Activated CD4-positive, alpha-beta T cell treated with anti-CD3 and anti-CD28 coated beads, Interleukin-2, amount 10 ng/mL, durations not matched to agents 24 days and 14 days (primary cell): Measurements from ENCODE around the gene MRGPRE. TPM values are rescaled to one million over a fixed set of nuclear protein-coding genes. Genes with fewer than 3 reads are reported as not detected.
A peak's percentile ranks its signal among the peaks of the same experiment; 100 is the strongest.

ENCODE experiments used
- DNase-seq: peaks from one replicate; pipeline ENCODE4 v3.0.0; 2022
- H3K27ac Mint-ChIP-seq: one replicate; pipeline ENCODE4 v1.8.0; 2022; ENCODE audit warnings: mild to moderate bottlenecking, mixed read lengths
- H3K27me3 Mint-ChIP-seq: one replicate; pipeline ENCODE4 v1.8.0; 2022; ENCODE audit warnings: mixed read lengths
- H3K36me3 Mint-ChIP-seq: one replicate; pipeline ENCODE4 v1.8.0; 2022; ENCODE audit warnings: low read depth, mild to moderate bottlenecking, mixed read lengths
- H3K4me1 Mint-ChIP-seq: one replicate; pipeline ENCODE4 v1.8.0; 2021; ENCODE audit warnings: mixed read lengths
- H3K4me3 Mint-ChIP-seq: one replicate; pipeline ENCODE4 v1.8.0; 2022; ENCODE audit warnings: mild to moderate bottlenecking, moderate library complexity, mixed read lengths
- H3K9me3 Mint-ChIP-seq: one replicate; pipeline ENCODE4 v1.8.0; 2021; ENCODE audit warnings: mixed read lengths
- intact Hi-C: fragments of 100-400 bp; cut with micrococcal nuclease; formaldehyde crosslinking; loops from one replicate; pipeline ENCODE4 v1.15.1; 2023
- total RNA-seq: library from RNA; stranded (reverse); gene quantifications from 2 replicates; pipeline ENCODE4 v1.2.3, GENCODE V29; 2022

MRGPRE gene
- total RNA-seq, 1 donor from 2014 or later = not detected

GRCh38 chr11:3231550-3231850 is 717 bp downstream of the MRGPRE start:
- Mint-ChIP-seq H3K27ac (no peak overlapping the region), H3K4me3 (no peak overlapping the region), H3K36me3 (no peaks in the 10 kb centered on the region), H3K4me1 (no peaks in the 10 kb centered on the region), H3K27me3 (peaks cover 2% of the 10 kb centered on the region), H3K9me3 (no peaks in the 10 kb centered on the region)
- DNase-seq = no peak
- intact Hi-C loops = no loop called here

- intact Hi-C loops = no loop called here
- H3K9me3 Mint-ChIP-seq = no peaks in the 10 kb centered on the region
Observed at GRCh38 chr11:3230636-3231549, 1.3 kb downstream of the MRGPRE start.

GRCh38 chr11:3229673-3230630 is 2.3 kb downstream of the MRGPRE start:
- H3K27ac Mint-ChIP-seq = no peak overlapping the region
- H3K9me3 Mint-ChIP-seq = no peaks in the 10 kb centered on the region
- DNase-seq = peak; percentile 40
- intact Hi-C loops = no loop called here
- H3K36me3 Mint-ChIP-seq = no peaks in the 10 kb centered on the region
- no peaks in the 10 kb centered on the region for H3K27me3 Mint-ChIP-seq
- no peaks in the 10 kb centered on the region for H3K4me1 Mint-ChIP-seq
- H3K4me3 Mint-ChIP-seq = no peak overlapping the region

More at GRCh38 chr11:3230636-3231549, 1.3 kb downstream of the MRGPRE start:
- H3K4me1 Mint-ChIP-seq = no peaks in the 10 kb centered on the region
- peaks cover 2% of the 10 kb centered on the region for H3K27me3 Mint-ChIP-seq
- no peak overlapping the region for H3K4me3 Mint-ChIP-seq
- H3K27ac Mint-ChIP-seq = no peak overlapping the region
- peak; percentile 42 for DNase-seq
- no peaks in the 10 kb centered on the region for H3K36me3 Mint-ChIP-seq

DNA sequence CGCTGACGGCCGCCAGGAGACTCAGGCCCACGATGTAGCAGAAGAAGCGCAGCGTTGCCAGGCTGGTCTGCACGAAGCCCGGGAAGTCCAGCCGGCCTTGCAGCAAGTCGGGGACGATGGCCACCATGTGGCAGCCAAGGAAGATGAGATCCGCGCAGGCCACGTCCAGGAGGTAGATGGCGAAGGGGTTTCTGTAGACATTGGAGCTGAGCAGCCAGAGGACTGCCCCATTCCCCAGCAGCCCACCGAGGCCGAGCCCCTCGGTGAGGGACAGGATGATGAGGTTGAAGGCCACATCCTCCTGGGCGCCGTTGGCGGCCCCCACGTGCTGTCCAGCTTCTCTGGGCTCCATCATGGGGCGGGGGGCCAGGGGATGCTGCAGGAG is 3.8 kb downstream of the MRGPRE start:
- Mint-ChIP-seq H3K9me3 (no peaks in the 10 kb centered on the region), H3K36me3 (no peaks in the 10 kb centered on the region), H3K27me3 (no peaks in the 10 kb centered on the region), H3K27ac (no peak overlapping the region), H3K4me1 (no peaks in the 10 kb centered on the region), H3K4me3 (no peak overlapping the region)
- intact Hi-C loops = no loop called here
- peak; percentile 49 for DNase-seq

- Mint-ChIP-seq H3K9me3 (no peaks in the 10 kb centered on the region), H3K27me3 (peaks cover 2% of the 10 kb centered on the region)
- intact Hi-C loops = no loop called here
Observed at GRCh38 chr11:3227568-3228444, 4.4 kb downstream of the MRGPRE start.

DNA sequence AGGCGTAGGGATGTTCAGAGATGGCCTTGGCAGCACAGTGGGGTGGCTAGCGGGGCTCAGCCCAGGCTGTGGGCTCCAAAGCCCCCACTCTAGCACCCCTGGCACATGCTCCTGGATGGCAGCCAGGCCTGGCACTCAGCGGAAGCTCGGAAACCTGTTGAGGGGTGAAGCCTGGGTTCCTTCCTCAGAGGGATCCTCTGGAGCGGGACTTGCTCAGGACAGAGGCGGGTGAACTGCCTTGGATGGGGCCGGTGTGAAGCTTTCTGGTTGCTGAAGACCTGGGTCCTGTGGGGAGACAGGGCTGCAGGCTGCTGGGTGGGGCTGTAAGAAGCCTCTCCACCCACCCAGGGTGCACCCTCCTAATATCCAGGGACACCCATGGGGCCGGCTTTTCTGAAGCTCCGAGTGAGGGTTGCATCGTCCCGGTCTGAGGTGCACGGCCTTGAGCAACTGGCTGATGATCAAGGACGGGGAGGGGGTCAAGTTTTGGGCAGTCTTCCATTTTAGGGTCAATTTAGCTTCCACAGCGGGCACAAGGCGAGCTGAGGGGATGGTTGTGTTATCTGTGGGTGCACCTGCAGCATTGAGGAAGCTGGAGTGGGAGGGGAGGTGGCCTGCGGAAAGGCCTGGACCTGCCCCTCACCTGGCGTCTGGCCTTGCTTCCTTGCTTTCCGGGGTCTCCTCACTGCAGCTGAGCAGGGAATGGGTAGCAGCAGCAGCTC is 5.2 kb downstream of the MRGPRE start:
- no peaks in the 10 kb centered on the region for H3K9me3 Mint-ChIP-seq
- peaks cover 2% of the 10 kb centered on the region for H3K27me3 Mint-ChIP-seq
- peaks cover 2% of the 10 kb centered on the region for H3K4me1 Mint-ChIP-seq
- DNase-seq = peak; percentile 37
- intact Hi-C loops = no loop called here
- no peaks in the 10 kb centered on the region for H3K36me3 Mint-ChIP-seq
- no peak overlapping the region for H3K27ac Mint-ChIP-seq
- no peak overlapping the region for H3K4me3 Mint-ChIP-seq

More at GRCh38 chr11:3227568-3228444, 4.4 kb downstream of the MRGPRE start:
- Mint-ChIP-seq H3K27ac (no peak overlapping the region), H3K4me3 (no peak overlapping the region), H3K36me3 (no peaks in the 10 kb centered on the region), H3K4me1 (peaks cover 2% of the 10 kb centered on the region)
- DNase-seq = peak; percentile 27

DNA sequence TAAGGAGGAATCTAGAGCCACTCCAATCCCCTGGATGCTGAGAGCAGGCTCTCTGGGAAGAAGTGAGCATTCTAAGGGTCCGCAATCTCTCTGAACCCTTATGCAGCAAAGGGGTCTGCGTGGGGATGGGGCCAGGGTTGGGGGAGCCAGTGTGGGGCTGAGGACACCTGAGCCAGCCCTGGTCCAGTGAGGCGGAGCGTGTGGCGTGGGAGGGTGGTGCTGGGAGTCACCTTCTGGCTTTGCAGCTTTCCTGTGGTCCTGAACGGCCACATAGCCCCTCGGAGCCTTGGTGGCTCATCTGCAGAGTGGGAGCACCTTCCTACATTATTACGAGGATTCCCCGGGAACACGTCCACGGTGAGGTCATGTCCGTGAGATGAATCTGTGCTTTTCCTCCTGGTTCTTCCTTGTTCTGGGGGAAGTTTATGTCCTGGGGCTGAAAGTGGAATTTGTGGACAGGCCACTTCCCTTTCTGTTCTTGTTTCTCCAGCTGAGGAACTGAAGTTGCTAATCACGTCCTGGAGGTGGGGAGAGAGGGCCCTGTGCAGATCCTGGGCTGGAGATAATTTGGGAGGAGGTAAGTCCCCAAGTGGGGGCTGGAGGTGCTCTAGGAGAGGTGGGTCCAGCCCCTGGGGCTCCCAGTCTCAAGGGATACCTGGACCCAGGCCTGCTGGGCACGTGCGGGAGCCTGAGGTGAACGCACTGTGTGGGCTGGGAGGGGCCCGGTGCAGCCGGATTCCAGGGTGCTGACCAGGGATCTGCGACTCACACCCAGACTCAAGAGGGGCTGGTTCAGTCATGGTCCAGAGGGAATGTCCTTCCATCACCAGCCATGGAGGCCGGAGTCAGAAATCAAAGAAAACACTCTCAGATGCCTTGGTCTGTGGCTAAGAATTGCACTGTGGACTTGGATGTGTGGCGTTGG is 6.1 kb downstream of the MRGPRE start:
- Mint-ChIP-seq H3K4me3 (no peak overlapping the region), H3K27ac (no peak overlapping the region)

DNA sequence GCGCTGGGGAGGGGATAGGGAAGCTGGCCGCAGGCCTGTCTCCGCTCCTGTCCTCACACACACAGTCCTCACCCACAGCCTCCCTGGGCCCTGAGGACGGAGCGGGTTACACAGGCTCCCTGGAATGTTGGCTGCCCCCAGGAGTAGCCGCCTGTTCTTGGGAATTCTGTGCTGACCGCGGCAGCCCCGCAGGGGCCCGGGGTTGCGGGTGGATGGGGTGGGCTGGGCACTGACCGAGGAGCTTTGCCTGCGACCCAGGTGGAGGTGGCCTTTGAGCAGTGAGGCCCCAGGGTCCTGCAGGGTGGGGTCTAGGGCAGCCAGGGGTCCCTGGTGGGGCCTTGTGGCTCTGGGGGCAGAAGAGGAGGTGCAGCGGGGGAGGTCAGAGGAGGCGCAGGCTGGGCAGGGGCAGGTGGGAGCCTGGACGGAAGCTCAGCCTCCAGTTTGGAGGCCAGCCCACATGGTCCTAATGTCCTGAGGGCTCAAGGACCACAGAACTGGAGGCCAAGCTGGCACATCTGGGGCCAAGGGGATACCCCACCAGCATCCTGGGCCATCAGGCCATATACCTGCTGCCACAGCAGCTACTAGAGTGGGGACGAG is 7.0 kb downstream of the MRGPRE start:
- intact Hi-C loops = no loop called here
- Mint-ChIP-seq H3K27ac (no peak overlapping the region), H3K4me3 (no peak overlapping the region), H3K36me3 (no peaks in the 10 kb centered on the region), H3K4me1 (peaks cover 2% of the 10 kb centered on the region), H3K27me3 (peaks cover 2% of the 10 kb centered on the region), H3K9me3 (no peaks in the 10 kb centered on the region)
- peak; percentile 39 for DNase-seq

More for the DNA sequence above, 6.1 kb downstream of the MRGPRE start:
- intact Hi-C loops = no loop called here
- Mint-ChIP-seq H3K4me1 (peaks cover 2% of the 10 kb centered on the region), H3K27me3 (peaks cover 2% of the 10 kb centered on the region), H3K36me3 (no peaks in the 10 kb centered on the region), H3K9me3 (no peaks in the 10 kb centered on the region)
- DNase-seq = peak; percentile 38

- H3K27ac Mint-ChIP-seq = no peak overlapping the region
- no peak overlapping the region for H3K4me3 Mint-ChIP-seq
- intact Hi-C loops = no loop called here
- no peaks in the 10 kb centered on the region for H3K9me3 Mint-ChIP-seq
- H3K4me1 Mint-ChIP-seq = peaks cover 2% of the 10 kb centered on the region
- peaks cover 2% of the 10 kb centered on the region for H3K27me3 Mint-ChIP-seq
- DNase-seq = no peak
- H3K36me3 Mint-ChIP-seq = no peaks in the 10 kb centered on the region
Observed at GRCh38 chr11:3224401-3225057, 7.7 kb downstream of the MRGPRE start.

- intact Hi-C loops = no loop called here
- Mint-ChIP-seq H3K9me3 (no peaks in the 10 kb centered on the region), H3K27ac (no peak overlapping the region), H3K4me1 (peaks cover 2% of the 10 kb centered on the region), H3K4me3 (no peak overlapping the region), H3K36me3 (no peaks in the 10 kb centered on the region), H3K27me3 (peaks cover 2% of the 10 kb centered on the region)
- no peak for DNase-seq
Observed at GRCh38 chr11:3223932-3224381, 8.3 kb downstream of the MRGPRE start.
